Gastrocnemius medialis (tissue), 4 donors: ENCODE measurements around the gene METTL15.

Experiments
- POLR2A ChIP-seq, 2 donors: fragments of 450-650 bp; IDR thresholded peaks; one replicate each; pipeline ENCODE4 v1.6.1; 2017; ENCODE audit warnings: antibody characterized with exemption in 2 of 2, mild to moderate bottlenecking in 2 of 2, moderate library complexity in 2 of 2
- TF ChIP-seq, protein P1 (sequence below), 5 experiments: fragments of 450-650 bp in 3 of 5; fragments of 200-600 bp in 2 of 5; sonication (generic) in 2 of 5; IDR thresholded peaks in 4 of 5; conservative IDR thresholded peaks in 1 of 5; 1 replicate in 4 of 5; 2 replicates in 1 of 5; pipeline ENCODE4 v1.5.1; 2016 to 2019; ENCODE audit warnings: antibody characterized with exemption in 5 of 5, mild to moderate bottlenecking in 3 of 5, moderate library complexity in 3 of 5

DNA sequence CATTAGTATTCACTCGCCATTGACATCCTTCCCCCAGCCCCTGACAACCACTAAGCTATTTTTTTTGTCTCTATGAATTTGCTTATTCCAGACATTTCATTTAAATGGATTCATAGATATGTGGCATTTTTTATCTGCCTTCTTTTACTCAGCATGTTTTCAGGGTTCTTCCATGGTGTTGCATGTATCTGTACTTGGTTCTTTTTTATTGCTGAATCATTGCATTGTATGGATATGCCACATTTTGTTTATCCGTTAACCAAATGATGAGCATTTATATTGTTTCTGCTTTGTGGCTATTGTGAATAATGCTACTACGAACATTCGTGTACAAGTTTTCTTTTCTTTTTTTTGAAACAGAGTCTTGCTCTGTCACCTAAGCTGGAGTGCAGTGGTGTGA lies 5.9 kb downstream of the METTL15 start:
- TF ChIP-seq, protein P1, sequence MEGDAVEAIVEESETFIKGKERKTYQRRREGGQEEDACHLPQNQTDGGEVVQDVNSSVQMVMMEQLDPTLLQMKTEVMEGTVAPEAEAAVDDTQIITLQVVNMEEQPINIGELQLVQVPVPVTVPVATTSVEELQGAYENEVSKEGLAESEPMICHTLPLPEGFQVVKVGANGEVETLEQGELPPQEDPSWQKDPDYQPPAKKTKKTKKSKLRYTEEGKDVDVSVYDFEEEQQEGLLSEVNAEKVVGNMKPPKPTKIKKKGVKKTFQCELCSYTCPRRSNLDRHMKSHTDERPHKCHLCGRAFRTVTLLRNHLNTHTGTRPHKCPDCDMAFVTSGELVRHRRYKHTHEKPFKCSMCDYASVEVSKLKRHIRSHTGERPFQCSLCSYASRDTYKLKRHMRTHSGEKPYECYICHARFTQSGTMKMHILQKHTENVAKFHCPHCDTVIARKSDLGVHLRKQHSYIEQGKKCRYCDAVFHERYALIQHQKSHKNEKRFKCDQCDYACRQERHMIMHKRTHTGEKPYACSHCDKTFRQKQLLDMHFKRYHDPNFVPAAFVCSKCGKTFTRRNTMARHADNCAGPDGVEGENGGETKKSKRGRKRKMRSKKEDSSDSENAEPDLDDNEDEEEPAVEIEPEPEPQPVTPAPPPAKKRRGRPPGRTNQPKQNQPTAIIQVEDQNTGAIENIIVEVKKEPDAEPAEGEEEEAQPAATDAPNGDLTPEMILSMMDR (IDR thresholded peaks at IDR 0.05 in 4 of 5, conservative IDR thresholded peaks at IDR 0.05 in 1 of 5), result no peak
- TF ChIP-seq POLR2A (IDR thresholded peaks at IDR 0.05), result no peak
